ENCODE results near the gene PHF20. TPM values are rescaled to one million over a fixed set of nuclear protein-coding genes. Genes with fewer than 3 reads are reported as not detected.

The PHF20 gene
- total and polyA plus RNA-seq, 2 of the 8 experiments (the other 6 are each of a cell fraction or from before 2014, with no cell fraction given) = 25.6 to 70.1 TPM

DNA sequence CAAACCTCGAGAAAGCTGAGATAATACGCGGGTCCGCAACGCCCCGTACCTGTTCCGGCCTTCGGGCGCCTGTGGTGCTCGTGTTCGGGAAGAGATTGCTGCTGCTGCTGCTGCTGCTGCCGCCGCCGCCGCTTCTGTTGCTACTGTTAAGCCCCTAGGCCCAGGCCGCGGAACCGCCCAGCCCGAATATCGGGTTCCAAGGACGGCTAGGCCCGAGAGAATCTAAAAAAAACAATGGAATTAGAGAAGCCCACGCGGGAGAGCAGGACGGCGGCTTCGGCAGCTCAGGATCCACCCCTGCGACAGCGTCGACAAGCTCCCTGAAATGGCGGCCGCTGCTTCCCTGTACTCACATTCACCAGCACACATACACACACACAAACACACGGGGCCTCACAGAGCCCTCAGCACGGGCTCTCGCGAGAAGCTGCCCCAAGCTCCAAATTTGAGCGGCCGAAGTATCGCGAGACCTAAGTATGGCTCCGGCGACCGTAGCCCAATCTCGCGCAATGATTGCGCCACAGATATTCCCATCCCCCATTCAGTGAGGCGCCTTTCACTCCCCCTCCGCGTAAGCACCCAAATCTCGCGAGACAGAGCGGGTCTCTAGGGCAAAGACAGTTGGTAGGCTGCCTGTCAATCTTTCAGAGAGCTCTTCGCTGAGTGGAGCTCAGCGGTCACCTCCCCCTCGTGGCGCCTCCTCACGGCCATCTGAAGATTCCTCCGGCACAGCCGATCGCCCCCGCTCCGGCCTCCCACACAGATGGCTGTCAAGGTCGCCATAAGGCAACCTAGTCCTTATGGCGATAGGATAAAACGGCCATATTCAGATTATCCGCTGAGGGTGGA, 29.7 kb upstream of the PHF20 start, which contains the start of gene RBM39 (continued):
- TF ChIP-seq RAD21 (IDR thresholded peaks at IDR 0.05 in 1 of 2, conservative IDR thresholded peaks at IDR 0.05 in 1 of 2; ENCODE audit: low read depth in 2 of 2, low read length in 2 of 2) = peak in 1 of 2 experiments; percentile 22; a peak in 1 of 4 replicates
- 0 out of 2 replicates have a peak, but pooled peaks have one; percentile 9 for TF ChIP-seq SRF (IDR thresholded peaks at IDR 0.05; ENCODE audit: low read depth, low read length)
- no peak for TF ChIP-seq ZNF274 (IDR thresholded peaks at IDR 0.05; ENCODE audit: borderline replicate concordance, extremely low read depth, low read length)
- TF ChIP-seq CTBP2 (IDR thresholded peaks at IDR 0.05; ENCODE audit: borderline replicate concordance, insufficient read depth, insufficient read length, low read length) = peak; percentile 84
- no peak for TF ChIP-seq TCF12 (IDR thresholded peaks at IDR 0.05; ENCODE audit: low read depth, low read length)
- peak; percentile 94 for TF ChIP-seq CREB1 (IDR thresholded peaks at IDR 0.05)
- no peak for TF ChIP-seq CBX5 (IDR thresholded peaks at IDR 0.05; ENCODE audit: low read depth, low read length)
- TF ChIP-seq POLR2AphosphoS5 (IDR thresholded peaks at IDR 0.05; ENCODE audit: low read depth, low read length) = peak; percentile 98
- TF ChIP-seq JUN (IDR thresholded peaks at IDR 0.05; ENCODE audit: low read depth, low read length) = no peak
- TF ChIP-seq, protein P1, sequence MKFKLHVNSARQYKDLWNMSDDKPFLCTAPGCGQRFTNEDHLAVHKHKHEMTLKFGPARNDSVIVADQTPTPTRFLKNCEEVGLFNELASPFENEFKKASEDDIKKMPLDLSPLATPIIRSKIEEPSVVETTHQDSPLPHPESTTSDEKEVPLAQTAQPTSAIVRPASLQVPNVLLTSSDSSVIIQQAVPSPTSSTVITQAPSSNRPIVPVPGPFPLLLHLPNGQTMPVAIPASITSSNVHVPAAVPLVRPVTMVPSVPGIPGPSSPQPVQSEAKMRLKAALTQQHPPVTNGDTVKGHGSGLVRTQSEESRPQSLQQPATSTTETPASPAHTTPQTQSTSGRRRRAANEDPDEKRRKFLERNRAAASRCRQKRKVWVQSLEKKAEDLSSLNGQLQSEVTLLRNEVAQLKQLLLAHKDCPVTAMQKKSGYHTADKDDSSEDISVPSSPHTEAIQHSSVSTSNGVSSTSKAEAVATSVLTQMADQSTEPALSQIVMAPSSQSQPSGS (IDR thresholded peaks at IDR 0.05; ENCODE audit: low read length) = peak; percentile 99
- TF ChIP-seq EGR1 (IDR thresholded peaks at IDR 0.05; ENCODE audit: borderline replicate concordance, low read depth, low read length) = peak; percentile 95
- TF ChIP-seq, protein P2, sequence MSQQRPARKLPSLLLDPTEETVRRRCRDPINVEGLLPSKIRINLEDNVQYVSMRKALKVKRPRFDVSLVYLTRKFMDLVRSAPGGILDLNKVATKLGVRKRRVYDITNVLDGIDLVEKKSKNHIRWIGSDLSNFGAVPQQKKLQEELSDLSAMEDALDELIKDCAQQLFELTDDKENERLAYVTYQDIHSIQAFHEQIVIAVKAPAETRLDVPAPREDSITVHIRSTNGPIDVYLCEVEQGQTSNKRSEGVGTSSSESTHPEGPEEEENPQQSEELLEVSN (IDR thresholded peaks at IDR 0.05) = no peak
- TF ChIP-seq TAF1 (IDR thresholded peaks at IDR 0.05; ENCODE audit: low read depth, low read length) = peak; percentile 98
- TF ChIP-seq GABPA (IDR thresholded peaks at IDR 0.05; ENCODE audit: borderline replicate concordance, insufficient read depth, low read length) = no peak
- peak; percentile 96 for TF ChIP-seq PHF8 (conservative IDR thresholded peaks at IDR 0.05; ENCODE audit: low read depth, low read length)
- TF ChIP-seq SP2 (IDR thresholded peaks at IDR 0.05; ENCODE audit: low read length) = peak; percentile 65
- no peak for TF ChIP-seq BCL11A (IDR thresholded peaks at IDR 0.05; ENCODE audit: low read depth in 2 of 2, low read length in 2 of 2)
- peak; percentile 100 for TF ChIP-seq CHD2 (IDR thresholded peaks at IDR 0.05; ENCODE audit: low read length)
- TF ChIP-seq RNF2 (IDR thresholded peaks at IDR 0.05; ENCODE audit: borderline replicate concordance, low read depth, low read length, missing control alignments, poor library complexity, severe bottlenecking) = no peak
- TF ChIP-seq ASH2L (IDR thresholded peaks at IDR 0.05; ENCODE audit: low read length) = no peak
- TF ChIP-seq POLR2A (IDR thresholded peaks at IDR 0.05; ENCODE audit: control extremely low read depth in 1 of 2, low read depth in 2 of 2, low read length in 2 of 2) = peak; percentile 97 to 99
